ENCODE results near the gene TENM4. TPM values are rescaled to one million over a fixed set of nuclear protein-coding genes. Genes with fewer than 3 reads are reported as not detected.

The TENM4 gene
- polyA plus RNA-seq, 2 of the 4 experiments (the other 2 are of a cell fraction), result 0.06 to 0.31 TPM

DNA sequence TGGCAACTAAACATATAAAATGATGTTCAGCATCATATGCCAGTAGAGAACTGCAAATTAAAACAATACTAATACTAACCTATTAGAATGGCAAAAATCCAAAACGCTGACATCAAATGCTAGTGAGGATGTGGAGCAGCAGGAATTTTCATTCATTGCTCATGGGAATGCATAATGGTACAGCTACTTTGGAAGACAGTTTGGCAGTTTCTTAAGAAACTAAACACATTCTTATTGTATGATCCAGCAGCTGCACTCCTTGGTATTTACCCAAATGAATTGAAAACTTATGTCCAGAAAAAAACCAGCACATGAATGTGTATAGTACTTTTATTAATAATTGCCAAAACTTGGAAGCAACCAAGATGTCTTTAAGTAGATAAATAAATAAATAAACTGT is 258.0 kb downstream of the TENM4 start:
- Histone ChIP-seq H3K4me2 (no peak overlapping the region), H3K27ac (no peak overlapping the region), H3K4me3 (no peak overlapping the region), H3K9me3 (no peaks in the 10 kb centered on the region), H3K4me1 (no peaks in the 10 kb centered on the region)
- no peak for TF ChIP-seq FOSB (CRISPR knock-in tag; IDR thresholded peaks at IDR 0.05)
- no peak for TF ChIP-seq FOXS1 (CRISPR knock-in tag; IDR thresholded peaks at IDR 0.05)
- TF ChIP-seq NFE2L2 (conservative IDR thresholded peaks at IDR 0.05; ENCODE audit: low read length), result no peak
- no peak for DNase-seq (ENCODE audit: low read depth in 1 of 2, low spot score in 1 of 2)
- WGBS (ENCODE audit: missing lambda C conversion rate), result 5% methylated on average over 1 of the region's 1 CpG
- ATAC-seq, result no peak
- POLR2A ChIA-PET, result no interaction called here
- no peak for FAIRE-seq
- CTCF ChIA-PET, result no interaction called here

DNA sequence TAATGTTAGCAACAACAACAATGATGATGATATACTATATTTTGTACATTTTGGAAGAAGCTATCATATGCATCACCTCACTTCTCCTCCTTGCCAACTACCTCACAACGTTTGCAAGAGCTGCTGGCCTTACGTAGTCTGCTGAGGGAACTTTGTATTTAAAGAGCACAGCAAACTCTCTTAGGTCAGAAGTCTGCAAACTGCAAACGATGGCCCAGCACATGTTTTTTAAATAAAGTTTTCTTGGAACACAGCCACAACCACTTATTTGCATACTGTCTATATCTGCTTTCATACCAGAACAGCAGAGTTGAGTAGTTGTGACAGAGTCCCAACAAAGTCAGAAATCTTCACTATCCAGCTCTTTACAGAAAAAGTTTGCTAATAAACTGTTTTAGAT is 261.7 kb downstream of the TENM4 start:
- Histone ChIP-seq H3K4me1 (no peaks in the 10 kb centered on the region), H3K4me3 (no peak overlapping the region), H3K27ac (no peak overlapping the region), H3K4me2 (no peak overlapping the region), H3K9me3 (no peaks in the 10 kb centered on the region)
- DNase-seq (ENCODE audit: low read depth in 1 of 2, low spot score in 1 of 2) (no peak), FAIRE-seq (no peak), ATAC-seq (no peak)
- TF ChIP-seq HOXB5 (CRISPR knock-in tag; IDR thresholded peaks at IDR 0.05), result no peak
- 24% methylated on average over 3 of the region's 3 CpGs for WGBS (ENCODE audit: missing lambda C conversion rate)
- POLR2A ChIA-PET, result no interaction called here
- CTCF ChIA-PET, result interaction anchor here (0.9 kb wide), 1 partner anchor 10 kb away, joined by 3 read pairs; no protein-coding TSS in a partner anchor

DNA sequence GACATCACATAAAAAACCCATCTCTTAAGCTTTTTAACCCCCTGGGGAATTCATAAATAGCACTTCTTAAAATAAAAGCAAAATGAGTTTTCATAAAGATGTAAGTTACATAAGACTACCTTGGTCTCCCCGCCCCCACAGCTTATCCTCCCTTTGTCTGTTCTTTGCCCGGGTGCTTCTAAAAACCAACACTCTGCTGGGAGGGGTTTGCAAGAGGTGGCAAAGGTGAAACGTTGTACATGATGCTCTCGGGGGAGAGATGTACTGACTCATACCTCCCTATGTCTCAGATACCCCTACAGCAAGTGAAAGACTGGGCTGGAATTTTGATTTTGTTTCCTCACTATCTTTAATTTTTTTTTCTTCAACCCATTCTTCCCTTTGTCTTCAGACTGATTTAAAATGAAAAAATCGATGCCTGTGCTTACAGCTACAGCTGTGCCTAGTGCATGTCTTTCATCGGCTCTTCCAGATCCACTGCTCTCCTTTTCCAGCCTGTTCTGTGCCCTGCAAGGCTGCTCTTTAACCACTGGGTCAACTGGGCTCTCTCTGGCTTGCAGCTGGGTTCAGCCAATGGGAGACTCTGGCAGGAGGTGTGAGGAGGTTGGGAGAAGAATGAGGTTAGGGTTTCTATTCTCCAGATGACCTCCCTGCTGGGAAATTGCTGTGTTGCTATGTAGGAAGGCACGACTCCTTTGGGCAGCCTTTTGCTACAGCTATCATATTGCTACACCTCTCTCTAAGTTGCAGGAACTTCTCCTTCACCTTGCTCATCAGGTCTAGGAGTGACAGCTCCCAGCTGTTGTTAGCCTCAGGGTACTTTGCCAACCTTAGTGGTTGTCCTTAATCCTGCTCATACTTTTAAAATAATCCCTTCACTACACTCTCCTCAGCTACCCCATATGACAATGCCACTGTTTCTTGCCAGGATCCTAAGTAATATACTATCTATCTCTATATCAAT is 266.5 kb downstream of the TENM4 start:
- FAIRE-seq (no peak), ATAC-seq (peak; percentile 32 to 69; a peak in 3 of 6 replicates), DNase-seq (ENCODE audit: low read depth in 1 of 2, low spot score in 1 of 2) (no peak)
- H3K4me1 ChIP-seq, result no peaks in the 10 kb centered on the region
- ChIA-PET CTCF (no interaction called here), POLR2A (no interaction called here)
- H3K4me3 ChIP-seq, result no peak overlapping the region
- no peak overlapping the region for H3K27ac ChIP-seq
- H3K4me2 ChIP-seq, result no peak overlapping the region
- 12% methylated on average over 7 of the region's 7 CpGs for WGBS (ENCODE audit: missing lambda C conversion rate)
- TF ChIP-seq SREBF2 (IDR thresholded peaks at IDR 0.05) (no peak), RNF2 (IDR thresholded peaks at IDR 0.05; ENCODE audit: borderline replicate concordance, low read depth) (no peak), FOSL2 (IDR thresholded peaks at IDR 0.05) (no peak), FOSL2 (CRISPR knock-in tag; IDR thresholded peaks at IDR 0.05) (no peak), SMC3 (IDR thresholded peaks at IDR 0.05) (no peak), KDM5A (IDR thresholded peaks at IDR 0.05) (no peak), FOSB (CRISPR knock-in tag; IDR thresholded peaks at IDR 0.05) (no peak), HDAC2 (IDR thresholded peaks at IDR 0.05) (no peak), NR3C1 (IDR thresholded peaks at IDR 0.05) (no peak), MYC (IDR thresholded peaks at IDR 0.05; ENCODE audit: borderline replicate concordance, low read length) (no peak), CBX8 (IDR thresholded peaks at IDR 0.05) (no peak), POLR2AphosphoS2 (conservative IDR thresholded peaks at IDR 0.05; ENCODE audit: low read length) (no peak), ZC3H11A (IDR thresholded peaks at IDR 0.05) (no peak), CHD2 (IDR thresholded peaks at IDR 0.05; ENCODE audit: low read length, partially characterized antibody) (no peak), CHD4 (IDR thresholded peaks at IDR 0.05; ENCODE audit: borderline replicate concordance) (no peak), ZFP36 (IDR thresholded peaks at IDR 0.05; ENCODE audit: borderline replicate concordance, partially characterized antibody) (no peak), NFE2L2 (conservative IDR thresholded peaks at IDR 0.05; ENCODE audit: low read length) (no peak)
- TF ChIP-seq, protein P1, sequence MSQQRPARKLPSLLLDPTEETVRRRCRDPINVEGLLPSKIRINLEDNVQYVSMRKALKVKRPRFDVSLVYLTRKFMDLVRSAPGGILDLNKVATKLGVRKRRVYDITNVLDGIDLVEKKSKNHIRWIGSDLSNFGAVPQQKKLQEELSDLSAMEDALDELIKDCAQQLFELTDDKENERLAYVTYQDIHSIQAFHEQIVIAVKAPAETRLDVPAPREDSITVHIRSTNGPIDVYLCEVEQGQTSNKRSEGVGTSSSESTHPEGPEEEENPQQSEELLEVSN (IDR thresholded peaks at IDR 0.05; ENCODE audit: borderline replicate concordance, low read depth), result no peak
- TF ChIP-seq, protein P2, sequence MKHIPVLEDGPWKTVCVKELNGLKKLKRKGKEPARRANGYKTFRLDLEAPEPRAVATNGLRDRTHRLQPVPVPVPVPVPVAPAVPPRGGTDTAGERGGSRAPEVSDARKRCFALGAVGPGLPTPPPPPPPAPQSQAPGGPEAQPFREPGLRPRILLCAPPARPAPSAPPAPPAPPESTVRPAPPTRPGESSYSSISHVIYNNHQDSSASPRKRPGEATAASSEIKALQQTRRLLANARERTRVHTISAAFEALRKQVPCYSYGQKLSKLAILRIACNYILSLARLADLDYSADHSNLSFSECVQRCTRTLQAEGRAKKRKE (CRISPR knock-in tag; IDR thresholded peaks at IDR 0.05; ENCODE audit: low read depth), result no peak
- TF ChIP-seq, protein P3, sequence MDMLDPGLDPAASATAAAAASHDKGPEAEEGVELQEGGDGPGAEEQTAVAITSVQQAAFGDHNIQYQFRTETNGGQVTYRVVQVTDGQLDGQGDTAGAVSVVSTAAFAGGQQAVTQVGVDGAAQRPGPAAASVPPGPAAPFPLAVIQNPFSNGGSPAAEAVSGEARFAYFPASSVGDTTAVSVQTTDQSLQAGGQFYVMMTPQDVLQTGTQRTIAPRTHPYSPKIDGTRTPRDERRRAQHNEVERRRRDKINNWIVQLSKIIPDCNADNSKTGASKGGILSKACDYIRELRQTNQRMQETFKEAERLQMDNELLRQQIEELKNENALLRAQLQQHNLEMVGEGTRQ (IDR thresholded peaks at IDR 0.05), result no peak
- TF ChIP-seq, protein P4, sequence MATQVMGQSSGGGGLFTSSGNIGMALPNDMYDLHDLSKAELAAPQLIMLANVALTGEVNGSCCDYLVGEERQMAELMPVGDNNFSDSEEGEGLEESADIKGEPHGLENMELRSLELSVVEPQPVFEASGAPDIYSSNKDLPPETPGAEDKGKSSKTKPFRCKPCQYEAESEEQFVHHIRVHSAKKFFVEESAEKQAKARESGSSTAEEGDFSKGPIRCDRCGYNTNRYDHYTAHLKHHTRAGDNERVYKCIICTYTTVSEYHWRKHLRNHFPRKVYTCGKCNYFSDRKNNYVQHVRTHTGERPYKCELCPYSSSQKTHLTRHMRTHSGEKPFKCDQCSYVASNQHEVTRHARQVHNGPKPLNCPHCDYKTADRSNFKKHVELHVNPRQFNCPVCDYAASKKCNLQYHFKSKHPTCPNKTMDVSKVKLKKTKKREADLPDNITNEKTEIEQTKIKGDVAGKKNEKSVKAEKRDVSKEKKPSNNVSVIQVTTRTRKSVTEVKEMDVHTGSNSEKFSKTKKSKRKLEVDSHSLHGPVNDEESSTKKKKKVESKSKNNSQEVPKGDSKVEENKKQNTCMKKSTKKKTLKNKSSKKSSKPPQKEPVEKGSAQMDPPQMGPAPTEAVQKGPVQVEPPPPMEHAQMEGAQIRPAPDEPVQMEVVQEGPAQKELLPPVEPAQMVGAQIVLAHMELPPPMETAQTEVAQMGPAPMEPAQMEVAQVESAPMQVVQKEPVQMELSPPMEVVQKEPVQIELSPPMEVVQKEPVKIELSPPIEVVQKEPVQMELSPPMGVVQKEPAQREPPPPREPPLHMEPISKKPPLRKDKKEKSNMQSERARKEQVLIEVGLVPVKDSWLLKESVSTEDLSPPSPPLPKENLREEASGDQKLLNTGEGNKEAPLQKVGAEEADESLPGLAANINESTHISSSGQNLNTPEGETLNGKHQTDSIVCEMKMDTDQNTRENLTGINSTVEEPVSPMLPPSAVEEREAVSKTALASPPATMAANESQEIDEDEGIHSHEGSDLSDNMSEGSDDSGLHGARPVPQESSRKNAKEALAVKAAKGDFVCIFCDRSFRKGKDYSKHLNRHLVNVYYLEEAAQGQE (IDR thresholded peaks at IDR 0.05), result no peak
- no peaks in the 10 kb centered on the region for H3K9me3 ChIP-seq
